Measurements from ENCODE around the gene GLYAT.

GLYAT gene

DNA sequence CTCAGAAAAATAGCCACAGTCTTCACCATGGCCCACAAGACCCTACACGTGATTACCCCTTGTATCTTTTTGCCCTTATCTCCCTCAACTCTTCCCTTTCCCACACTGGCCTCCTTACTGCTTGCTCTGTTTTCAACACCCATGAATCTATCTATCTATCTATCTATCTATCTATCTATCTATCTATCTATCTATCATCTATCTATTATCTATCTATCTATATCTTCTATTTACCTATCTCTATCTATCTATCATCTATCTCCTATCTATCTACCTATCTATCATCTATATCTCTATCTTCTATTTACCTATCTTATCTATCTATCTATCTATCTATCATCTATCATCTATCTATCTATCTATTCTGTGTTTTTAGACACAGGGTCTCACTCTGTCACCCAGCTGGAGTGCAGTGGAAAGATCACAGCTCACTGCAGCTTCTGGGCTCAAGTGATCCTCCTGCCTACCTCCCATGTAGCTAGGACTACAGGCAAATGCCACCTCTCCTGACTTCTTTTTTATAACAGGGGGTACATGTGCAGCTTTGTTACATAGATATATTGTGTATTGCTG is 55.1 kb downstream of the GLYAT start (continued):
- TF ChIP-seq ZNF155 (tag by site-specific recombination; IDR thresholded peaks at IDR 0.05) (no peak), ZNF426 (tag by site-specific recombination; IDR thresholded peaks at IDR 0.05) (no peak)

DNA sequence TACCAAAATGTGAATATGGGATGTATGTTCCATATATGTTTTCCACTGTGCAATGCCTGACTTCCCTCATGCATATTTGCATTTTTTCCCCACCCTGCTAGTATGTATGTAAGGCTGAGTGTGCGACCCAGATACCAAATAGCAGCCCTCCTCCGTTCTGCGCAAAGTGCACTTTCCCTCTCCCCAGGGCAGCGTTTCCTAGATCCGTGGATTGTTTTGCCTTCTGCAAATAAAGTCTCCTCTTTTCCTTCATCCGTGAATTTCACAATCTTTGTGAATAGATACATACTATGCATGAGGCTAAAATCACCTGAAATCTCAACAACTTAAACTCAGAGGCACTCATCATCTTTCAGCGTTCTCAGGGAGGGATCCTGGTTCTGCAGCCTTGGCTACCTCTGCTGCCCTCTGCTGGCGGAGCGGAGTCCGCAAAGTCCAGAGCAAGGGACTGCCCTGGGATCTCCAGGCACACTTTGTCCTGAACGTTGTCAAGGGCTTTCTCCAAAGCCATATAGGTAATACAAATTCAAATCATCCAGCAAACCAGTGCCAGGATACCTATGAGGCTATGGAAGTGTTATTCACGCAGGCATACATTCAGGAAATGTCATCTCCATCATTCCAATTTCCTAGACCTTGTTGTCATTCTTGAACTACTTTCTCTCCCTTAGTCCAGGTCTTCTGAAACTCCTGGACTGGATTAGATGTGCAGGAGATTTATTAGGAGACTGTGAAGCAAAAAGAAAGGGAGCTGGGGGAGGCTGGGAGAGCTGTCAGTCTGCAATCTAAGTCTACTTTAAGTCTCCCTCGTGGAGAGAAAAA is 56.2 kb downstream of the GLYAT start:
- no peaks in the 10 kb centered on the region for H3K36me3 ChIP-seq (ENCODE audit: control insufficient read depth in 2 of 2, insufficient read depth in 1 of 2, low read length in 2 of 2)
- TF ChIP-seq ZXDB (tag by site-specific recombination; IDR thresholded peaks at IDR 0.05) (no peak), ZNF701 (tag by site-specific recombination; IDR thresholded peaks at IDR 0.05) (no peak), FEZF1 (tag by site-specific recombination; IDR thresholded peaks at IDR 0.05) (no peak), ZNF654 (tag by site-specific recombination; IDR thresholded peaks at IDR 0.05; ENCODE audit: low read depth) (peak; percentile 37), ZNF600 (tag by site-specific recombination; IDR thresholded peaks at IDR 0.05) (0 out of 2 replicates have a peak, but pooled peaks have one; percentile 41), ZNF132 (tag by site-specific recombination; IDR thresholded peaks at IDR 0.05; ENCODE audit: borderline replicate concordance) (no peak)
- TF ChIP-seq, protein P1, sequence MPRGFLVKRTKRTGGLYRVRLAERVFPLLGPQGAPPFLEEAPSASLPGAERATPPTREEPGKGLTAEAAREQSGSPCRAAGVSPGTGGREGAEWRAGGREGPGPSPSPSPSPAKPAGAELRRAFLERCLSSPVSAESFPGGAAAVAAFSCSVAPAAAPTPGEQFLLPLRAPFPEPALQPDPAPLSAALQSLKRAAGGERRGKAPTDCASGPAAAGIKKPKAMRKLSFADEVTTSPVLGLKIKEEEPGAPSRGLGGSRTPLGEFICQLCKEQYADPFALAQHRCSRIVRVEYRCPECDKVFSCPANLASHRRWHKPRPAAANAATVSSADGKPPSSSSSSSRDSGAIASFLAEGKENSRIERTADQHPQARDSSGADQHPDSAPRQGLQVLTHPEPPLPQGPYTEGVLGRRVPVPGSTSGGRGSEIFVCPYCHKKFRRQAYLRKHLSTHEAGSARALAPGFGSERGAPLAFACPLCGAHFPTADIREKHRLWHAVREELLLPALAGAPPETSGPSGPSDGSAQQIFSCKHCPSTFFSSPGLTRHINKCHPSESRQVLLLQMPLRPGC (tag by site-specific recombination; IDR thresholded peaks at IDR 0.05) = no peak
- POLR2A ChIA-PET = no interaction called here
- H3K4me3 ChIP-seq (ENCODE audit: low read depth, low read length) = no peak overlapping the region
- no peaks in the 10 kb centered on the region for H3K9me3 ChIP-seq (ENCODE audit: control insufficient read depth, insufficient read depth, low read depth, low read length)
- no peaks in the 10 kb centered on the region for H3K4me1 ChIP-seq (ENCODE audit: control insufficient read depth, insufficient read depth, low read length)
- H3K27ac ChIP-seq (ENCODE audit: extremely low read depth, low read depth, low read length) = no peak overlapping the region
- CTCF ChIA-PET = interaction anchor here (0.6 to 1.6 kb wide), 9 partner anchors 12 to 111 kb away, joined by 3 to 5 read pairs (median 3); no protein-coding TSS in a partner anchor

DNA sequence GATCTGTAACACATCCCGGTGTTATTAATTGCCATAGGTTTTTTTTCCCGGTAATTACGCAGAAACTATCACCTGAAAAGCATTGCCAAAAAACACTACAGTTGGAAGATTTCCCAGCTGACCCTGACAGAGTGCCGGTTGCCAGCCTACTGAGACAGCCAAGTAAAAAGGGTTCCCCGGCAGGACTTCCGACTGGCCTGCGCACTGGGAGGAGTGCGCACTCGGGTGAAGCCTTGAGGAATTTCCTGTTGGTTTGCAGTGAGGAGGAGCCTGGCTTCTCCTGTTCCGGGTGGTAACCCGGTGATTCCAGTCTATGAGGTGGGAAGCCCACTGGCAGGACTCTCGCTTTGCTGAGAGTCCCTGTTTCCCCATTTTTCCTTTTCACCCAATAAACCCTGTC is 57.1 kb downstream of the GLYAT start:
- no peaks in the 10 kb centered on the region for H3K9me3 ChIP-seq (ENCODE audit: control insufficient read depth, insufficient read depth, low read depth, low read length)
- CTCF ChIA-PET = interaction anchor here (0.7 to 1.6 kb wide), 8 partner anchors 15 to 97 kb away, joined by 3 to 5 read pairs (median 3); no protein-coding TSS in a partner anchor
- POLR2A ChIA-PET = no interaction called here
- H3K36me3 ChIP-seq (ENCODE audit: control insufficient read depth in 2 of 2, insufficient read depth in 1 of 2, low read length in 2 of 2) = no peaks in the 10 kb centered on the region
- no peak overlapping the region for H3K27ac ChIP-seq (ENCODE audit: extremely low read depth, low read depth, low read length)
- H3K4me1 ChIP-seq (ENCODE audit: control insufficient read depth, insufficient read depth, low read length) = no peaks in the 10 kb centered on the region
- no peak overlapping the region for H3K4me3 ChIP-seq (ENCODE audit: low read depth, low read length)
- TF ChIP-seq ZNF48 (tag by site-specific recombination; IDR thresholded peaks at IDR 0.05) (no peak), ZNF239 (tag by site-specific recombination; IDR thresholded peaks at IDR 0.05) (no peak), ZNF830 (tag by site-specific recombination; IDR thresholded peaks at IDR 0.05; ENCODE audit: low read depth) (no peak), ZNF623 (tag by site-specific recombination; IDR thresholded peaks at IDR 0.05) (no peak), ZNF202 (tag by site-specific recombination; IDR thresholded peaks at IDR 0.05; ENCODE audit: borderline replicate concordance) (no peak), ZNF112 (tag by site-specific recombination; IDR thresholded peaks at IDR 0.05) (no peak), GLIS1 (tag by site-specific recombination; IDR thresholded peaks at IDR 0.05) (no peak)
- TF ChIP-seq, protein P2, sequence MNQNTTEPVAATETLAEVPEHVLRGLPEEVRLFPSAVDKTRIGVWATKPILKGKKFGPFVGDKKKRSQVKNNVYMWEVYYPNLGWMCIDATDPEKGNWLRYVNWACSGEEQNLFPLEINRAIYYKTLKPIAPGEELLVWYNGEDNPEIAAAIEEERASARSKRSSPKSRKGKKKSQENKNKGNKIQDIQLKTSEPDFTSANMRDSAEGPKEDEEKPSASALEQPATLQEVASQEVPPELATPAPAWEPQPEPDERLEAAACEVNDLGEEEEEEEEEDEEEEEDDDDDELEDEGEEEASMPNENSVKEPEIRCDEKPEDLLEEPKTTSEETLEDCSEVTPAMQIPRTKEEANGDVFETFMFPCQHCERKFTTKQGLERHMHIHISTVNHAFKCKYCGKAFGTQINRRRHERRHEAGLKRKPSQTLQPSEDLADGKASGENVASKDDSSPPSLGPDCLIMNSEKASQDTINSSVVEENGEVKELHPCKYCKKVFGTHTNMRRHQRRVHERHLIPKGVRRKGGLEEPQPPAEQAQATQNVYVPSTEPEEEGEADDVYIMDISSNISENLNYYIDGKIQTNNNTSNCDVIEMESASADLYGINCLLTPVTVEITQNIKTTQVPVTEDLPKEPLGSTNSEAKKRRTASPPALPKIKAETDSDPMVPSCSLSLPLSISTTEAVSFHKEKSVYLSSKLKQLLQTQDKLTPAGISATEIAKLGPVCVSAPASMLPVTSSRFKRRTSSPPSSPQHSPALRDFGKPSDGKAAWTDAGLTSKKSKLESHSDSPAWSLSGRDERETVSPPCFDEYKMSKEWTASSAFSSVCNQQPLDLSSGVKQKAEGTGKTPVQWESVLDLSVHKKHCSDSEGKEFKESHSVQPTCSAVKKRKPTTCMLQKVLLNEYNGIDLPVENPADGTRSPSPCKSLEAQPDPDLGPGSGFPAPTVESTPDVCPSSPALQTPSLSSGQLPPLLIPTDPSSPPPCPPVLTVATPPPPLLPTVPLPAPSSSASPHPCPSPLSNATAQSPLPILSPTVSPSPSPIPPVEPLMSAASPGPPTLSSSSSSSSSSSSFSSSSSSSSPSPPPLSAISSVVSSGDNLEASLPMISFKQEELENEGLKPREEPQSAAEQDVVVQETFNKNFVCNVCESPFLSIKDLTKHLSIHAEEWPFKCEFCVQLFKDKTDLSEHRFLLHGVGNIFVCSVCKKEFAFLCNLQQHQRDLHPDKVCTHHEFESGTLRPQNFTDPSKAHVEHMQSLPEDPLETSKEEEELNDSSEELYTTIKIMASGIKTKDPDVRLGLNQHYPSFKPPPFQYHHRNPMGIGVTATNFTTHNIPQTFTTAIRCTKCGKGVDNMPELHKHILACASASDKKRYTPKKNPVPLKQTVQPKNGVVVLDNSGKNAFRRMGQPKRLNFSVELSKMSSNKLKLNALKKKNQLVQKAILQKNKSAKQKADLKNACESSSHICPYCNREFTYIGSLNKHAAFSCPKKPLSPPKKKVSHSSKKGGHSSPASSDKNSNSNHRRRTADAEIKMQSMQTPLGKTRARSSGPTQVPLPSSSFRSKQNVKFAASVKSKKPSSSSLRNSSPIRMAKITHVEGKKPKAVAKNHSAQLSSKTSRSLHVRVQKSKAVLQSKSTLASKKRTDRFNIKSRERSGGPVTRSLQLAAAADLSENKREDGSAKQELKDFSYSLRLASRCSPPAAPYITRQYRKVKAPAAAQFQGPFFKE (tag by site-specific recombination; IDR thresholded peaks at IDR 0.05; ENCODE audit: borderline replicate concordance) = no peak
- TF ChIP-seq, protein P3, sequence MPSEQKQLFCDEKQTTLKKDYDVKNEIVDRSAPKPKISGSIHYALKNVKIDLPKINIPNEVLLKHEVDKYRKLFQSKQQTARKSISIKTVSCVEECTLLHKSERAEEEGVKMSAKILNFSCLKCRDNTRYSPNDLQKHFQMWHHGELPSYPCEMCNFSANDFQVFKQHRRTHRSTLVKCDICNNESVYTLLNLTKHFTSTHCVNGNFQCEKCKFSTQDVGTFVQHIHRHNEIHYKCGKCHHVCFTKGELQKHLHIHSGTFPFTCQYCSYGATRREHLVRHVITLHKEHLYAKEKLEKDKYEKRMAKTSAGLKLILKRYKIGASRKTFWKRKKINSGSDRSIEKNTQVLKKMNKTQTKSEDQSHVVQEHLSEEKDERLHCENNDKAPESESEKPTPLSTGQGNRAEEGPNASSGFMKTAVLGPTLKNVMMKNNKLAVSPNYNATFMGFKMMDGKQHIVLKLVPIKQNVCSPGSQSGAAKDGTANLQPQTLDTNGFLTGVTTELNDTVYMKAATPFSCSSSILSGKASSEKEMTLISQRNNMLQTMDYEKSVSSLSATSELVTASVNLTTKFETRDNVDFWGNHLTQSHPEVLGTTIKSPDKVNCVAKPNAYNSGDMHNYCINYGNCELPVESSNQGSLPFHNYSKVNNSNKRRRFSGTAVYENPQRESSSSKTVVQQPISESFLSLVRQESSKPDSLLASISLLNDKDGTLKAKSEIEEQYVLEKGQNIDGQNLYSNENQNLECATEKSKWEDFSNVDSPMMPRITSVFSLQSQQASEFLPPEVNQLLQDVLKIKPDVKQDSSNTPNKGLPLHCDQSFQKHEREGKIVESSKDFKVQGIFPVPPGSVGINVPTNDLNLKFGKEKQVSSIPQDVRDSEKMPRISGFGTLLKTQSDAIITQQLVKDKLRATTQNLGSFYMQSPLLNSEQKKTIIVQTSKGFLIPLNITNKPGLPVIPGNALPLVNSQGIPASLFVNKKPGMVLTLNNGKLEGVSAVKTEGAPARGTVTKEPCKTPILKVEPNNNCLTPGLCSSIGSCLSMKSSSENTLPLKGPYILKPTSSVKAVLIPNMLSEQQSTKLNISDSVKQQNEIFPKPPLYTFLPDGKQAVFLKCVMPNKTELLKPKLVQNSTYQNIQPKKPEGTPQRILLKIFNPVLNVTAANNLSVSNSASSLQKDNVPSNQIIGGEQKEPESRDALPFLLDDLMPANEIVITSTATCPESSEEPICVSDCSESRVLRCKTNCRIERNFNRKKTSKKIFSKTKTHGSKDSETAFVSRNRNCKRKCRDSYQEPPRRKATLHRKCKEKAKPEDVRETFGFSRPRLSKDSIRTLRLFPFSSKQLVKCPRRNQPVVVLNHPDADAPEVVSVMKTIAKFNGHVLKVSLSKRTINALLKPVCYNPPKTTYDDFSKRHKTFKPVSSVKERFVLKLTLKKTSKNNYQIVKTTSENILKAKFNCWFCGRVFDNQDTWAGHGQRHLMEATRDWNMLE (tag by site-specific recombination; conservative IDR thresholded peaks at IDR 0.05; ENCODE audit: low read depth) = no peak
